Measurements from ENCODE around the gene SDC4. TPM values are rescaled to one million over a fixed set of nuclear protein-coding genes. Genes with fewer than 3 reads are reported as not detected.
A peak's percentile ranks its signal among the peaks of the same experiment; 100 is the strongest.

Gene SDC4
- total and polyA plus RNA-seq, 9 of the 15 experiments (the other 6 are each of a cell fraction or from before 2014, with no cell fraction given) = 2.1 to 10.7 (median 6.3) TPM

DNA sequence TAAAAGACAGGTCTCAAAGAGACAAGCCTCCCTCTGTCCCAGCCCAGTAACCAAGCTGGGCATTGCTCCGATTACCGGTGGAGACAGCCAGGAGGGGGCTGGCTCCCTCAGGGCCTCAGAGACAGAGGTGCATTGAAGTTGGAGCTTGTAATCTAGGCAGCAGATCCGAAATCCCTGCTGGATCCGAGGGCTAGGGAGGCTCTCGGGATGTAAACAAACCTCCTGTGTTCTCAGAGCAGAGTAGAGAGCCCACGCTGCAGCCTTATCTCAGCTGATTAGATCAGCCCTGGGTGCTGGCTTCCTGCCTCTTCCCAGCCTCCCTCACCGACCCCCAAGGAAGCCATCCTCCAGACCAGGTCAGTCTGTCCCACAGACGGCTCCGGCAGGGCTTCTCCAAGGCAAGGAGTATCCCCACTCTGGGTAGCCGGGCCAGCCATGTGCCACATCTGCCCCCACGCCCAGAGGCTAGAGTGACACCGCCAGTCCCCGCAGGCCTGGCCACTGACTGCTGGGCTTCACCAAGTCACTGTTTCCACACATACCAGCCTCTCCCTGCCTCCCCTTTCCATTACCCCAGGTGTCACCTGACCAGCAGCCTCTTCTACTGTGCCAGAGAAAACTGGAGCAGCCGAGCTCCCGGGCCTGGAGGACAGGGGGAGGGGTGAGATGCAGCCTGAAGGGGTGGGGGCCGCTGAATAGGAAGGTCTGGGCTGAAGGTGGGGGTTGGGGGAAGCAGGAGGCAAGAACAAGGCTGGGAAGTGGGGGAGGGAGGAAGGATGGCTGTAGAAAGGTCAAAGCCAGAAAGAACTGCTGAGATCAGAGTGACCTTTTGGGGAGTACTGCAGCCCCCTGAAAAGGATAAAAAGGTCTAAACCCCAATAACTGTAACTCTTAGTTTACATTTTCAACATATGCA, 6.0 kb downstream of the SDC4 start (continued):
- TF ChIP-seq ARID1B (IDR thresholded peaks at IDR 0.05) (peak; percentile 63), KAT8 (IDR thresholded peaks at IDR 0.05; ENCODE audit: low read depth) (no peak), NRF1 (conservative IDR thresholded peaks at IDR 0.05 in 1 of 2, IDR thresholded peaks at IDR 0.05 in 1 of 2) (0 out of 4 replicates have a peak, but pooled peaks of 1 of the 2 experiments have one; percentile 19), CREB5 (CRISPR knock-in tag; IDR thresholded peaks at IDR 0.05) (no peak), MTA3 (IDR thresholded peaks at IDR 0.05; ENCODE audit: borderline replicate concordance) (0 out of 2 replicates have a peak, but pooled peaks have one; percentile 64), SRSF3 (IDR thresholded peaks at IDR 0.05; ENCODE audit: insufficient read depth, low read length) (no peak), ZKSCAN8 (CRISPR knock-in tag; IDR thresholded peaks at IDR 0.05) (no peak), ZNF589 (CRISPR knock-in tag; IDR thresholded peaks at IDR 0.05; ENCODE audit: low read depth) (0 out of 2 replicates have a peak, but pooled peaks have one; percentile 59), ZSCAN29 (IDR thresholded peaks at IDR 0.05) (no peak), RCOR1 (IDR thresholded peaks at IDR 0.05; ENCODE audit: borderline replicate concordance in 1 of 2, low read depth in 2 of 2, low read length in 2 of 2) (peak in 1 of 2 experiments; percentile 66; a peak in 1 of 4 replicates), MED1 (CRISPR knock-in tag; IDR thresholded peaks at IDR 0.05; ENCODE audit: borderline replicate concordance) (no peak), EP400 (IDR thresholded peaks at IDR 0.05) (no peak)
- TF ChIP-seq, protein P1, sequence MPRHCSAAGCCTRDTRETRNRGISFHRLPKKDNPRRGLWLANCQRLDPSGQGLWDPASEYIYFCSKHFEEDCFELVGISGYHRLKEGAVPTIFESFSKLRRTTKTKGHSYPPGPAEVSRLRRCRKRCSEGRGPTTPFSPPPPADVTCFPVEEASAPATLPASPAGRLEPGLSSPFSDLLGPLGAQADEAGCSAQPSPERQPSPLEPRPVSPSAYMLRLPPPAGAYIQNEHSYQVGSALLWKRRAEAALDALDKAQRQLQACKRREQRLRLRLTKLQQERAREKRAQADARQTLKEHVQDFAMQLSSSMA (CRISPR knock-in tag; IDR thresholded peaks at IDR 0.05) = no peak
- TF ChIP-seq, protein P2, sequence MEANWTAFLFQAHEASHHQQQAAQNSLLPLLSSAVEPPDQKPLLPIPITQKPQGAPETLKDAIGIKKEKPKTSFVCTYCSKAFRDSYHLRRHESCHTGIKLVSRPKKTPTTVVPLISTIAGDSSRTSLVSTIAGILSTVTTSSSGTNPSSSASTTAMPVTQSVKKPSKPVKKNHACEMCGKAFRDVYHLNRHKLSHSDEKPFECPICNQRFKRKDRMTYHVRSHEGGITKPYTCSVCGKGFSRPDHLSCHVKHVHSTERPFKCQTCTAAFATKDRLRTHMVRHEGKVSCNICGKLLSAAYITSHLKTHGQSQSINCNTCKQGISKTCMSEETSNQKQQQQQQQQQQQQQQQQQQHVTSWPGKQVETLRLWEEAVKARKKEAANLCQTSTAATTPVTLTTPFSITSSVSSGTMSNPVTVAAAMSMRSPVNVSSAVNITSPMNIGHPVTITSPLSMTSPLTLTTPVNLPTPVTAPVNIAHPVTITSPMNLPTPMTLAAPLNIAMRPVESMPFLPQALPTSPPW (CRISPR knock-in tag; IDR thresholded peaks at IDR 0.05) = peak; percentile 37; the same call in 1 of the 2 replicates

Data from K562 (cell line).